Endodermal cell (in vitro differentiated cells): ENCODE measurements around the gene COMMD1. TPM values are rescaled to one million over a fixed set of nuclear protein-coding genes. Genes with fewer than 3 reads are reported as not detected.
A peak's percentile ranks its signal among the peaks of the same experiment; 100 is the strongest.
"Not testable (repeated sequence)": the region's sequence is repeated elsewhere in the genome, so short reads cannot be mapped to it uniquely, and the experiment has no call there.

ENCODE experiments used
- DNase-seq: peaks from one replicate; pipeline ENCODE4 v3.0.0-alpha.2; 2017
- H3K27ac ChIP-seq: 2 replicates; pipeline ENCODE4 v1.5.1; 2013; ENCODE audit warnings: mild to moderate bottlenecking, low read depth, low read length, moderate library complexity
- H3K27me3 ChIP-seq: 2 replicates; pipeline ENCODE4 v1.6.1; 2013; ENCODE audit warnings: mild to moderate bottlenecking, low read length, moderate library complexity; ENCODE audit not compliant: insufficient read depth, control insufficient read depth, poor library complexity, severe bottlenecking
- H3K36me3 ChIP-seq: 2 replicates; pipeline ENCODE4 v1.7.0; 2013; ENCODE audit warnings: mild to moderate bottlenecking, low read length, moderate library complexity; ENCODE audit not compliant: control insufficient read depth, insufficient read depth
- H3K4me1 ChIP-seq: one replicate; pipeline ENCODE4 v1.7.0; 2013; ENCODE audit warnings: low read length; ENCODE audit not compliant: control insufficient read depth, insufficient read depth
- H3K4me3 ChIP-seq: 2 replicates; pipeline ENCODE4 v1.5.1; 2013; ENCODE audit warnings: mild to moderate bottlenecking, low read length, moderate library complexity
- H3K9ac ChIP-seq: 2 replicates; pipeline ENCODE4 v1.6.1; 2013; ENCODE audit warnings: mild to moderate bottlenecking, low read length, moderate library complexity; ENCODE audit not compliant: poor library complexity, severe bottlenecking; ENCODE audit errors: extremely low read depth
- H3K9me3 ChIP-seq: 2 replicates; pipeline ENCODE4 v1.6.1; 2013; ENCODE audit warnings: mild to moderate bottlenecking, low read length, moderate library complexity; ENCODE audit not compliant: control insufficient read depth
- H3K27ac Mint-ChIP-seq: 2 replicates; pipeline ENCODE4 v1.8.0; 2020; ENCODE audit warnings: mixed read lengths
- H3K27me3 Mint-ChIP-seq: 2 replicates; pipeline ENCODE4 v1.8.0; 2021; ENCODE audit warnings: mild to moderate bottlenecking, mixed read lengths; ENCODE audit not compliant: insufficient read depth
- H3K36me3 Mint-ChIP-seq: 2 replicates; pipeline ENCODE4 v1.8.0; 2020; ENCODE audit warnings: low read depth, mixed read lengths
- H3K4me1 Mint-ChIP-seq: 2 replicates; pipeline ENCODE4 v1.8.0; 2020; ENCODE audit warnings: mixed read lengths
- H3K4me3 Mint-ChIP-seq: 2 replicates; pipeline ENCODE4 v1.8.0; 2020; ENCODE audit warnings: mild to moderate bottlenecking, moderate library complexity, mixed read lengths
- H3K9me3 Mint-ChIP-seq: 2 replicates; pipeline ENCODE4 v1.8.0; 2020; ENCODE audit warnings: mild to moderate bottlenecking, mixed read lengths
- WGBS, 2 experiments: methylation state at CpG; one replicate each; pipeline versions ENCODE4 v1.1.5 to v1.1.7; 2013; ENCODE audit warnings: missing lambda C conversion rate in 2 of 2, mixed read lengths in 1 of 2; ENCODE audit not compliant: insufficient coverage in 1 of 2, insufficient read length in 1 of 2; 5-methylcytosine and 5-hydroxymethylcytosine counted together
- total RNA-seq, 2 donors: library from RNA; stranded (reverse); fragmentation: NEBNext Ultra II Directional in 1 of 2; extraction: Animal tissue kit (Norgen Biotek cat#: 25700) in 1 of 2; gene quantifications; 2 replicates in 1 of 2; 3 replicates in 1 of 2; pipeline ENCODE4 v1.2.1, GENCODE V29; 2021
- TF ChIP-seq, protein P1 (sequence below): fragments of 200-600 bp; sonication (generic); conservative IDR thresholded peaks from 2 replicates; pipeline ENCODE4 v1.5.0; 2021; ENCODE audit warnings: antibody characterized with exemption, mild to moderate bottlenecking

Gene COMMD1
- total RNA-seq, 2 donors from 2014 or later: 27.8 to 28.4 TPM

DNA sequence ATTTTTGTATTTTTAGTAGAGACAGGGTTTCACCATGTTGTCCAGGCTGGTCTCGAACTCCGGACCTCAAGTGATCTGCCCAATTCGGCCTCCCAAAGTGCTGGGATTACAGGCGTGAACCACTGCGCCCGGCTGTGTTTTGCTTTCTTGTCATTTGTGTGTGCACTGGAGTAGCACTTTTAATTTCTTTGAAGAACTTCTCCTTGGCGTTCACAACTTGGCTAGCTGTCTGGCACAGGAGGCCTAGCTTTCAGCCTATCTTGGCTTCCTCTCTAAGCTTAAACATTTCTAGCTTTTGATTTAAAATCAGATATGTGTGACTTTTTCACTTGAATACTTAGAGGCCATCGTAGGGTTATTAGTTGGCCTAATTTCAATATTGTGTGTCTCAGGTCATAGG, 93.0 kb downstream of the COMMD1 start:
- no peaks in the 10 kb centered on the region for H3K27me3 Mint-ChIP-seq
- Histone ChIP-seq H3K27me3 (no peaks in the 10 kb centered on the region), H3K9me3 (no peaks in the 10 kb centered on the region), H3K36me3 (no peaks in the 10 kb centered on the region), H3K4me1 (peaks cover 7% of the 10 kb centered on the region), H3K4me3 (no peak overlapping the region), H3K27ac (no peak overlapping the region), H3K9ac (no peak overlapping the region)
- H3K4me3 Mint-ChIP-seq: no peak overlapping the region
- WGBS, 2 experiments: 92 to 94% methylated on average over 6 to 8 of the region's 8 CpGs
- no peak overlapping the region for H3K27ac Mint-ChIP-seq
- H3K9me3 Mint-ChIP-seq: no peaks in the 10 kb centered on the region
- no peak for DNase-seq
- H3K36me3 Mint-ChIP-seq: peaks cover 2% of the 10 kb centered on the region
- TF ChIP-seq, protein P1, sequence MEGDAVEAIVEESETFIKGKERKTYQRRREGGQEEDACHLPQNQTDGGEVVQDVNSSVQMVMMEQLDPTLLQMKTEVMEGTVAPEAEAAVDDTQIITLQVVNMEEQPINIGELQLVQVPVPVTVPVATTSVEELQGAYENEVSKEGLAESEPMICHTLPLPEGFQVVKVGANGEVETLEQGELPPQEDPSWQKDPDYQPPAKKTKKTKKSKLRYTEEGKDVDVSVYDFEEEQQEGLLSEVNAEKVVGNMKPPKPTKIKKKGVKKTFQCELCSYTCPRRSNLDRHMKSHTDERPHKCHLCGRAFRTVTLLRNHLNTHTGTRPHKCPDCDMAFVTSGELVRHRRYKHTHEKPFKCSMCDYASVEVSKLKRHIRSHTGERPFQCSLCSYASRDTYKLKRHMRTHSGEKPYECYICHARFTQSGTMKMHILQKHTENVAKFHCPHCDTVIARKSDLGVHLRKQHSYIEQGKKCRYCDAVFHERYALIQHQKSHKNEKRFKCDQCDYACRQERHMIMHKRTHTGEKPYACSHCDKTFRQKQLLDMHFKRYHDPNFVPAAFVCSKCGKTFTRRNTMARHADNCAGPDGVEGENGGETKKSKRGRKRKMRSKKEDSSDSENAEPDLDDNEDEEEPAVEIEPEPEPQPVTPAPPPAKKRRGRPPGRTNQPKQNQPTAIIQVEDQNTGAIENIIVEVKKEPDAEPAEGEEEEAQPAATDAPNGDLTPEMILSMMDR: no peak
- H3K4me1 Mint-ChIP-seq: peaks cover 22% of the 10 kb centered on the region

DNA sequence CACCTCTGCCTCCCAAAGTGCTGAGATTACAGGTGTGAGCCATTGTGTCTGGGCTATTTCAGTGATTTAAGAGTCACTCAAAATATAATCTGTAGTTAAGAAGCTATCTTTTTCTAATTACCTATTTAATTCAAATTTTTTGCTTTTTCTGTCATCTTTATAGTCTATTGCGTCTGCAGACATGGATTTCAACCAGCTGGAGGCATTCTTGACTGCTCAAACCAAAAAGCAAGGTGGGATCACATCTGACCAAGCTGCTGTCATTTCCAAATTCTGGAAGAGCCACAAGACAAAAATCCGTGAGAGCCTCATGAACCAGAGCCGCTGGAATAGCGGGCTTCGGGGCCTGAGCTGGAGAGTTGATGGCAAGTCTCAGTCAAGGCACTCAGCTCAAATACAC, 95.1 kb downstream of the COMMD1 start:
- Mint-ChIP-seq H3K4me1 (peaks cover 16% of the 10 kb centered on the region), H3K9me3 (peaks cover 5% of the 10 kb centered on the region), H3K36me3 (peaks cover 8% of the 10 kb centered on the region), H3K27me3 (no peaks in the 10 kb centered on the region), H3K4me3 (no peak overlapping the region), H3K27ac (no peak overlapping the region)
- no peak for DNase-seq
- H3K4me1 ChIP-seq: peaks cover 7% of the 10 kb centered on the region
- H3K9me3 ChIP-seq: no peaks in the 10 kb centered on the region
- H3K27me3 ChIP-seq: no peaks in the 10 kb centered on the region
- no peak overlapping the region for H3K4me3 ChIP-seq
- no peaks in the 10 kb centered on the region for H3K36me3 ChIP-seq
- 60 to 81% methylated on average over 3 to 5 of the region's 5 CpGs for WGBS, 2 experiments
- H3K27ac ChIP-seq: no peak overlapping the region
- TF ChIP-seq, protein P1: peak; percentile 56
- no peak overlapping the region for H3K9ac ChIP-seq

DNA sequence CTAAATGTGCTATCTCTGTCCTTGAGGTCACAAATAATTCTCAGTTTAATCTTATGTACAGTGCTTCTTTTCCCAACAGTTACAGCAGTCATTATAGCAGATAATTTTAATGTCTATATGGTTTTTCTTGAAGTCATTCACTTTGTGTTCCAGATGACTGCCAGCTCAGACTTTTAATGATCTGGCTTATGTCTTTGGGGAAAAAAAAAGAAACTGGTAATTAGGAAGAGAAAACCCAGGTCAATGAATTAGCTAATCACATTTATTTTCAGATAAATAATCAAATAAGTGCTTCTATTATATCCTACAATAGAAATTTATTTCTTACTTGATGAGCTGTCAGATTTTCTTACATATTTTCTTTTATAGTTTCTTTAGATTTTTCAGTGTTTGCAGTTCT, 96.0 kb downstream of the COMMD1 start:
- Mint-ChIP-seq H3K27ac (no peak overlapping the region), H3K9me3 (peaks cover 5% of the 10 kb centered on the region), H3K4me3 (no peak overlapping the region), H3K36me3 (peaks cover 8% of the 10 kb centered on the region), H3K27me3 (no peaks in the 10 kb centered on the region), H3K4me1 (peaks cover 8% of the 10 kb centered on the region)
- Histone ChIP-seq H3K4me1 (peaks cover 4% of the 10 kb centered on the region), H3K36me3 (no peaks in the 10 kb centered on the region), H3K4me3 (no peak overlapping the region), H3K9me3 (no peaks in the 10 kb centered on the region), H3K27ac (no peak overlapping the region), H3K9ac (no peak overlapping the region), H3K27me3 (no peaks in the 10 kb centered on the region)
- TF ChIP-seq, protein P1: no peak
- DNase-seq: no peak

DNA sequence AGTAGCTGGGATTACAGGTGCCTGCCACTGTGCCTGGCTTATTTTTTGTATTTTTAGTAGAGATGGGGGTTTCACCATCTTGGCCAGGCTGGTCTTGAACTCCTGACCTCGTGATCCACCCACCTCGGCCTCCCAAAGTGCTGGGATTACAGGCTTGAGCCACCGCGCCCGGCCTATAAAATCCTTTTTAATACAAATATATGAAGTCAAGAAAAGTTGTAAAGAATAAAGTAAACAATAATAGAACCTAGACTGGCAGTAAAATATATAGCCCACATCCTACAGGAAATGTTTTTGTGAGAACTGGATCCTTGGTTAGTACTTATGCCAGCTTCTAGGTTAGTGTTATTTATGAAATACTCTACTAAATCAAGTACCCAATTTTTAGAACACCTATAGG, 99.0 kb downstream of the COMMD1 start:
- not testable (repeated sequence) for H3K4me1 ChIP-seq, H3K27me3 ChIP-seq, H3K27ac Mint-ChIP-seq, H3K27me3 Mint-ChIP-seq, H3K9me3 Mint-ChIP-seq, H3K4me3 Mint-ChIP-seq, H3K4me3 ChIP-seq, H3K4me1 Mint-ChIP-seq, H3K36me3 ChIP-seq, DNase-seq, H3K9me3 ChIP-seq, H3K27ac ChIP-seq, H3K36me3 Mint-ChIP-seq, H3K9ac ChIP-seq
- 100% methylated on average over 2 of the region's 5 CpGs; no CpG with 5 or more reads in 1 of the 2 experiments for WGBS, 2 experiments
